H9 (cell line): ENCODE measurements around the gene ALG13. TPM values are rescaled to one million over a fixed set of nuclear protein-coding genes. Genes with fewer than 3 reads are reported as not detected.

Experiments used
- DNase-seq: peaks from one replicate; pipeline ENCODE4 v3.0.0-alpha.2; 2017
- H2AFZ ChIP-seq: one replicate; pipeline ENCODE4 v1.6.1; 2013; ENCODE audit warnings: mild to moderate bottlenecking, low read length, control low read depth, moderate library complexity
- H2AK5ac ChIP-seq: 2 replicates; pipeline ENCODE4 v1.6.1; 2013; ENCODE audit warnings: low read length, control low read depth, mixed read lengths; ENCODE audit not compliant: insufficient read length
- H2BK120ac ChIP-seq: one replicate; pipeline ENCODE4 v1.6.1; 2013; ENCODE audit warnings: low read depth, mild to moderate bottlenecking, low read length, control low read depth, inconsistent platforms; ENCODE audit not compliant: poor library complexity, severe bottlenecking
- H2BK12ac ChIP-seq: 2 replicates; pipeline ENCODE4 v1.6.1; 2013; ENCODE audit warnings: low read length, control low read depth, mixed read lengths, low read depth; ENCODE audit not compliant: insufficient read length
- H2BK15ac ChIP-seq: 2 replicates; pipeline ENCODE4 v1.6.1; 2013; ENCODE audit warnings: low read depth, low read length, control low read depth
- H2BK20ac ChIP-seq: one replicate; pipeline ENCODE4 v1.6.1; 2013; ENCODE audit warnings: low read depth, mild to moderate bottlenecking, low read length, control low read depth, inconsistent platforms; ENCODE audit not compliant: poor library complexity, severe bottlenecking
- H2BK5ac ChIP-seq: 2 replicates; pipeline ENCODE4 v1.6.1; 2013; ENCODE audit warnings: low read length, control low read depth, mixed read lengths; ENCODE audit not compliant: insufficient read length
- H3K14ac ChIP-seq: 2 replicates; pipeline ENCODE4 v1.6.1; 2013; ENCODE audit warnings: low read length, control low read depth; ENCODE audit not compliant: insufficient read depth
- H3K18ac ChIP-seq: 2 replicates; pipeline ENCODE4 v1.6.1; 2013; ENCODE audit warnings: low read depth, mild to moderate bottlenecking, mixed read lengths, low read length, control low read depth; ENCODE audit not compliant: insufficient read length
- H3K23ac ChIP-seq: 2 replicates; pipeline ENCODE4 v1.6.1; 2013; ENCODE audit warnings: low read length, control low read depth, mixed read lengths, low read depth; ENCODE audit not compliant: insufficient read length
- H3K23me2 ChIP-seq: 2 replicates; pipeline ENCODE4 v1.6.1; 2013; ENCODE audit warnings: low read depth, mild to moderate bottlenecking, mixed read lengths, low read length, control low read depth; ENCODE audit not compliant: insufficient read length, poor library complexity, severe bottlenecking
- H3K27ac ChIP-seq: 2 replicates; pipeline ENCODE4 v1.5.1; 2013; ENCODE audit warnings: low read length, control low read depth, mixed read lengths, low read depth; ENCODE audit not compliant: insufficient read length
- H3K27me3 ChIP-seq: 2 replicates; pipeline ENCODE4 v1.6.1; 2013; ENCODE audit warnings: low read length, control low read depth, inconsistent platforms; ENCODE audit not compliant: insufficient read depth
- H3K4ac ChIP-seq: 2 replicates; pipeline ENCODE4 v1.6.1; 2013; ENCODE audit warnings: low read depth, mild to moderate bottlenecking, control low read depth, inconsistent platforms, low read length, moderate library complexity
- H3K4me1 ChIP-seq: 2 replicates; pipeline ENCODE4 v1.6.1; 2013; ENCODE audit warnings: low read length, control low read depth, inconsistent platforms; ENCODE audit not compliant: insufficient read depth
- H3K4me2 ChIP-seq: 2 replicates; pipeline ENCODE4 v1.6.1; 2013; ENCODE audit warnings: low read length, control low read depth, mixed read lengths; ENCODE audit not compliant: insufficient read length, insufficient read depth
- H3K56ac ChIP-seq: 2 replicates; pipeline ENCODE4 v1.6.1; 2013; ENCODE audit warnings: low read depth, mild to moderate bottlenecking, mixed read lengths, low read length, control low read depth; ENCODE audit not compliant: insufficient read length
- H3K79me1 ChIP-seq: 2 replicates; pipeline ENCODE4 v1.6.1; 2013; ENCODE audit warnings: low read depth, mild to moderate bottlenecking, moderate library complexity, low read length, control low read depth, inconsistent platforms; ENCODE audit not compliant: insufficient read depth, poor library complexity, severe bottlenecking
- H3K79me2 ChIP-seq: 2 replicates; pipeline ENCODE4 v1.6.1; 2013; ENCODE audit warnings: low read length, control low read depth, inconsistent platforms; ENCODE audit not compliant: insufficient read depth
- H3K9ac ChIP-seq: 2 replicates; pipeline ENCODE4 v1.6.1; 2013; ENCODE audit warnings: low read length, control low read depth, mixed read lengths; ENCODE audit not compliant: insufficient read length; ENCODE audit errors: extremely low read depth
- H3K9me3 ChIP-seq: one replicate; pipeline ENCODE4 v1.6.1; 2013; ENCODE audit warnings: low read depth, low read length, inconsistent platforms; ENCODE audit not compliant: control insufficient read depth
- H3T11ph ChIP-seq: one replicate; pipeline ENCODE4 v1.6.1; 2013; ENCODE audit warnings: mild to moderate bottlenecking, low read length, control low read depth, inconsistent platforms
- H4K20me1 ChIP-seq: one replicate; pipeline ENCODE4 v1.6.1; 2013; ENCODE audit not compliant: control insufficient read depth, insufficient read length, insufficient read depth
- H4K5ac ChIP-seq: 2 replicates; pipeline ENCODE4 v1.6.1; 2013; ENCODE audit warnings: low read depth, mild to moderate bottlenecking, mixed read lengths, low read length, control low read depth; ENCODE audit not compliant: insufficient read length
- H4K8ac ChIP-seq: replicated peaks from 2 replicates; pipeline ENCODE4 v1.6.1; 2013; ENCODE audit warnings: low read length, control low read depth, mixed read lengths, low read depth; ENCODE audit not compliant: insufficient read length
- H4K91ac ChIP-seq: 2 replicates; pipeline ENCODE4 v1.6.1; 2013; ENCODE audit warnings: low read depth, mild to moderate bottlenecking, moderate library complexity, mixed read lengths, low read length, control low read depth; ENCODE audit not compliant: insufficient read length
- H3K27ac Mint-ChIP-seq, 3 experiments: 2 replicates in 2 of 3; 3 replicates in 1 of 3; pipeline ENCODE4 v1.8.0; 2020 to 2021; ENCODE audit warnings: mixed read lengths in 3 of 3, mild to moderate bottlenecking in 1 of 3, moderate library complexity in 1 of 3
- H3K27me3 Mint-ChIP-seq: 2 replicates; pipeline ENCODE4 v1.8.0; 2021; ENCODE audit warnings: low read depth, mild to moderate bottlenecking, moderate library complexity, mixed read lengths
- H3K36me3 Mint-ChIP-seq, 3 experiments: 2 replicates in 2 of 3; 3 replicates in 1 of 3; pipeline ENCODE4 v1.8.0; 2020 to 2021; ENCODE audit warnings: low read depth in 3 of 3, mixed read lengths in 3 of 3; ENCODE audit not compliant: insufficient read depth in 1 of 3
- H3K4me1 Mint-ChIP-seq, 2 experiments: 2 replicates each; pipeline ENCODE4 v1.8.0; 2020; ENCODE audit warnings: mixed read lengths in 2 of 2
- H3K4me3 Mint-ChIP-seq, 2 experiments: 2 replicates in 1 of 2; 3 replicates in 1 of 2; pipeline ENCODE4 v1.8.0; 2020 to 2021; ENCODE audit warnings: mild to moderate bottlenecking in 2 of 2, mixed read lengths in 2 of 2, moderate library complexity in 1 of 2
- H3K9me3 Mint-ChIP-seq, 2 experiments: 2 replicates in 1 of 2; 3 replicates in 1 of 2; pipeline ENCODE4 v1.8.0; 2020; ENCODE audit warnings: mild to moderate bottlenecking in 2 of 2, mixed read lengths in 2 of 2, moderate library complexity in 1 of 2
- CTCF ChIP-seq: fragments of 200-600 bp; sonication (generic); conservative IDR thresholded peaks from 3 replicates; pipeline ENCODE4 v1.8.0; 2021; ENCODE audit warnings: antibody characterized with exemption, mild to moderate bottlenecking
- WGBS: extraction: QIAGEN DNeasy Blood & Tissue Kit; methylation state at CpG from one replicate; pipeline ENCODE4 v1.1.7; 2013; ENCODE audit warnings: missing lambda C conversion rate, low lambda C conversion rate, mixed read lengths; ENCODE audit not compliant: insufficient read length; ENCODE audit errors: extremely low coverage; 5-methylcytosine and 5-hydroxymethylcytosine counted together
- total RNA-seq: library from RNA; stranded (reverse); gene quantifications from 2 replicates; pipeline ENCODE4 v1.2.1, GENCODE V29; 2021

ALG13 gene
- total RNA-seq, 1 experiment from 2014 or later: 91.9 TPM

DNA sequence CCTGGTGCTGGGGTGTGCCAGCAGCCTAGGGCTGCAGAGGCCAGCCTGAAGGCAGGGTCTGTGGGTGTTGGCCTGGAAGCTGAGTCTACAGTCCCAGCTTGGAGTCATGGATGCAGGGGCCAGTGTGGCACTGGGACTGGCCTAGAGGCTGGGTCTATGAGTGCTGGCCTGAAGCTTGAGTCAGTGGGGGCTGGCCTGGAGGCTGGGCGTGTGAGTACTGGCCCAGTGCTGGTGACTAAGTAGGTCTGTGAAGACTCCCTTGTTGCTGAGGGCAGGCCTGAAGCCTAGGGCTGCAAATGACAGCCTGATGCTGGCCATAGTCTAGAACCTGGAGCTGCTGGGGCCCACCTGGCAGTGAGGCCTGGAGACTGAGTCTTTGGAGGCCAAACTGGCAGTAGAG lies 31.3 kb upstream of the ALG13 start:
- no peaks in the 10 kb centered on the region for H3K9me3 Mint-ChIP-seq
- no peak overlapping the region for H3K27ac Mint-ChIP-seq
- H3K4me3 Mint-ChIP-seq: no peak overlapping the region

More for the DNA sequence above, 31.3 kb upstream of the ALG13 start:
- no peak overlapping the region for H3K56ac ChIP-seq
- no peak overlapping the region for H3K23ac ChIP-seq
- Mint-ChIP-seq H3K27me3 (no peaks in the 10 kb centered on the region), H3K4me1 (peaks cover 5 to 9% of the 10 kb centered on the region in 2 experiments; a peak in 3 of 4 replicates), H3K36me3 (no peaks in the 10 kb centered on the region)
- H2BK12ac ChIP-seq: no peak overlapping the region
- no peaks in the 10 kb centered on the region for H3K9me3 ChIP-seq
- H4K20me1 ChIP-seq: no peaks in the 10 kb centered on the region
- H3T11ph ChIP-seq: no peak overlapping the region
- DNase-seq: no peak
- no peak overlapping the region for H2AFZ ChIP-seq
- H3K4ac ChIP-seq: no peak overlapping the region
- no peak overlapping the region for H2BK5ac ChIP-seq
- H3K4me1 ChIP-seq: no peaks in the 10 kb centered on the region
- H4K91ac ChIP-seq: no peak overlapping the region
- no peak overlapping the region for H2BK20ac ChIP-seq
- H2AK5ac ChIP-seq: no peak overlapping the region
- H2BK15ac ChIP-seq: no peak overlapping the region
- no peak overlapping the region for H3K27ac ChIP-seq
- no peaks in the 10 kb centered on the region for H3K79me1 ChIP-seq
- H2BK120ac ChIP-seq: no peak overlapping the region
- no peak overlapping the region for H3K14ac ChIP-seq
- no peaks in the 10 kb centered on the region for H3K27me3 ChIP-seq
- TF ChIP-seq CTCF: no peak
- H4K8ac ChIP-seq: no peak overlapping the region
- H3K79me2 ChIP-seq: no peaks in the 10 kb centered on the region
- no peak overlapping the region for H3K4me2 ChIP-seq
- no peaks in the 10 kb centered on the region for H3K23me2 ChIP-seq
- no peak overlapping the region for H4K5ac ChIP-seq
- no peak overlapping the region for H3K18ac ChIP-seq
- WGBS: no CpG with 5 or more reads among the region's 1 CpG
- no peak overlapping the region for H3K9ac ChIP-seq
